A673 (cell line): Measurements from ENCODE around the gene PNPLA2. TPM values are rescaled to one million over a fixed set of nuclear protein-coding genes. Genes with fewer than 3 reads are reported as not detected.

ENCODE experiments used
- Bru-seq: library from RNA; stranded (reverse); fragments of 400-500 nt; gene quantifications from one replicate; lab custom pipeline; 2021; lab: Mats Ljungman, UMichigan
- BruChase-seq, 2 experiments: library from RNA; stranded (reverse); fragments of 400-500 nt; gene quantifications; one replicate each; lab custom pipeline; 2021; lab: Mats Ljungman, UMichigan
- BruUV-seq: library from RNA; stranded (reverse); fragments of 400-500 nt; replicated peaks from 2 replicates; lab custom pipeline; 2021; lab: Mats Ljungman, UMichigan
- CTCF ChIA-PET: fragments of 300-600 bp; sonication (Branson Sonifier 250); formaldehyde crosslinking; loops from one replicate; lab custom pipeline; 2022; ENCODE audit warnings: antibody characterized with exemption; lab: Charles Lee
- POLR2A ChIA-PET: fragments of 300-600 bp; sonication (Branson Sonifier 250); formaldehyde crosslinking; loops from one replicate; lab custom pipeline; 2022; ENCODE audit warnings: antibody characterized with exemption; ENCODE audit not compliant: low non-redundant PET; lab: Charles Lee
- DNase-seq: peaks from one replicate; pipeline ENCODE4 v3.0.0-alpha.2; 2015; ENCODE audit warnings: low spot score
- H3K27ac ChIP-seq: fragments of 200-600 bp; sonication (generic); 2 replicates; pipeline ENCODE4 v1.5.1; 2016; ENCODE audit warnings: mixed run types, low read depth, mild to moderate bottlenecking, mixed read lengths, antibody characterized with exemption, low read length; ENCODE audit not compliant: poor library complexity, severe bottlenecking
- H3K27me3 ChIP-seq: fragments of 200-600 bp; sonication (generic); replicated peaks from 2 replicates; pipeline ENCODE4 v1.6.1; 2017; ENCODE audit warnings: mixed run types, low read depth, mild to moderate bottlenecking, mixed read lengths, antibody characterized with exemption, low read length; ENCODE audit not compliant: insufficient read depth, poor library complexity
- H3K36me3 ChIP-seq: fragments of 200-600 bp; sonication (generic); 2 replicates; pipeline ENCODE4 v1.6.1; 2016; ENCODE audit warnings: mixed run types, mild to moderate bottlenecking, mixed read lengths, antibody characterized with exemption, low read length; ENCODE audit not compliant: insufficient read depth, poor library complexity, severe bottlenecking
- H3K4me1 ChIP-seq: fragments of 200-600 bp; sonication (generic); 2 replicates; pipeline ENCODE4 v1.6.1; 2017; ENCODE audit warnings: mixed run types, mild to moderate bottlenecking, mixed read lengths, antibody characterized with exemption, low read length; ENCODE audit not compliant: insufficient read depth, poor library complexity, severe bottlenecking
- H3K4me3 ChIP-seq: fragments of 200-600 bp; sonication (generic); 2 replicates; pipeline ENCODE4 v1.5.1; 2016; ENCODE audit warnings: low read depth, mixed run types, mild to moderate bottlenecking, mixed read lengths, low read length; ENCODE audit not compliant: poor library complexity, severe bottlenecking
- H3K9me3 ChIP-seq: fragments of 200-600 bp; sonication (generic); 2 replicates; pipeline ENCODE4 v1.6.1; 2016; ENCODE audit warnings: mixed run types, low read depth, mild to moderate bottlenecking, mixed read lengths, antibody characterized with exemption, low read length; ENCODE audit not compliant: poor library complexity, severe bottlenecking
- EZH2 ChIP-seq: fragments of 200-600 bp; sonication (generic); IDR thresholded peaks from 2 replicates; pipeline ENCODE4 v1.6.1; 2017; ENCODE audit warnings: borderline replicate concordance, low read depth, mild to moderate bottlenecking, mixed read lengths, antibody characterized with exemption, low read length; ENCODE audit not compliant: poor library complexity, severe bottlenecking
- intact Hi-C: fragments of 100-400 bp; cut with micrococcal nuclease; formaldehyde crosslinking; loops from one replicate; pipeline ENCODE4 v1.10.0; 2022; ENCODE audit not compliant: unreplicated experiment
- long read RNA-seq: library from polyadenylated mRNA; stranded (forward); transcript quantifications from one replicate; pipeline ENCODE4 v2.0.0, GENCODE V29; 2022
- total RNA-seq: library from RNA; stranded (reverse); gene quantifications from 2 replicates; pipeline ENCODE4 v1.2.3, GENCODE V29; 2021
- TF ChIP-seq, protein P1 (sequence below): fragments of 300-800, 200-600 bp; sonication (generic); conservative IDR thresholded peaks from 2 replicates; pipeline ENCODE4 v1.5.1; 2017; ENCODE audit warnings: low read depth, mild to moderate bottlenecking, antibody characterized with exemption, low read length, moderate library complexity, mixed read lengths

PNPLA2 gene
- total RNA-seq (45.0 and 45.4 TPM in 2 replicates), Bru-seq, nascent RNA (percentile 46 among the genes with signal in this experiment), BruChase-seq, experiment 1, labeled RNA remaining after a 2-hour chase (percentile 59 among the genes with signal in this experiment), BruChase-seq, experiment 2, labeled RNA remaining after a 6-hour chase (percentile 71 among the genes with signal in this experiment)
- long read RNA-seq, partial matches to known transcripts: 55 of 59 reads
- long read RNA-seq, other reads (novel, unspliced or antisense): 4 of 59 reads

GRCh38 chr11:818396-819128, at the start of gene PNPLA2:
PNPLA2 (plus strand) TSS chr11:818914; CDS start chr11:819719, 805 bp downstream.
- ChIA-PET POLR2A (interaction anchor here (0.6 to 1.0 kb wide), 2 partner anchors 9 to 112 kb away, joined by 3 to 8 read pairs; partner anchors contain the start of gene RPLP2), CTCF (no interaction called here)
- no peak for TF ChIP-seq EZH2
- TF ChIP-seq, protein P1, sequence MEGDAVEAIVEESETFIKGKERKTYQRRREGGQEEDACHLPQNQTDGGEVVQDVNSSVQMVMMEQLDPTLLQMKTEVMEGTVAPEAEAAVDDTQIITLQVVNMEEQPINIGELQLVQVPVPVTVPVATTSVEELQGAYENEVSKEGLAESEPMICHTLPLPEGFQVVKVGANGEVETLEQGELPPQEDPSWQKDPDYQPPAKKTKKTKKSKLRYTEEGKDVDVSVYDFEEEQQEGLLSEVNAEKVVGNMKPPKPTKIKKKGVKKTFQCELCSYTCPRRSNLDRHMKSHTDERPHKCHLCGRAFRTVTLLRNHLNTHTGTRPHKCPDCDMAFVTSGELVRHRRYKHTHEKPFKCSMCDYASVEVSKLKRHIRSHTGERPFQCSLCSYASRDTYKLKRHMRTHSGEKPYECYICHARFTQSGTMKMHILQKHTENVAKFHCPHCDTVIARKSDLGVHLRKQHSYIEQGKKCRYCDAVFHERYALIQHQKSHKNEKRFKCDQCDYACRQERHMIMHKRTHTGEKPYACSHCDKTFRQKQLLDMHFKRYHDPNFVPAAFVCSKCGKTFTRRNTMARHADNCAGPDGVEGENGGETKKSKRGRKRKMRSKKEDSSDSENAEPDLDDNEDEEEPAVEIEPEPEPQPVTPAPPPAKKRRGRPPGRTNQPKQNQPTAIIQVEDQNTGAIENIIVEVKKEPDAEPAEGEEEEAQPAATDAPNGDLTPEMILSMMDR: no peak
- no peak for DNase-seq
- peak within 1 kb of the TSS; percentile 87 for H3K27ac ChIP-seq
- peaks cover 4% of the 10 kb centered on the region for H3K36me3 ChIP-seq
- H3K4me3 ChIP-seq: peak within 1 kb of the TSS; percentile 82
- intact Hi-C loops: no loop called here
- H3K4me1 ChIP-seq: peaks cover 6% of the 10 kb centered on the region
- no peaks in the 10 kb centered on the region for H3K9me3 ChIP-seq
- no peaks in the 10 kb centered on the region for H3K27me3 ChIP-seq
- BruUV-seq: no TSS peak

DNA sequence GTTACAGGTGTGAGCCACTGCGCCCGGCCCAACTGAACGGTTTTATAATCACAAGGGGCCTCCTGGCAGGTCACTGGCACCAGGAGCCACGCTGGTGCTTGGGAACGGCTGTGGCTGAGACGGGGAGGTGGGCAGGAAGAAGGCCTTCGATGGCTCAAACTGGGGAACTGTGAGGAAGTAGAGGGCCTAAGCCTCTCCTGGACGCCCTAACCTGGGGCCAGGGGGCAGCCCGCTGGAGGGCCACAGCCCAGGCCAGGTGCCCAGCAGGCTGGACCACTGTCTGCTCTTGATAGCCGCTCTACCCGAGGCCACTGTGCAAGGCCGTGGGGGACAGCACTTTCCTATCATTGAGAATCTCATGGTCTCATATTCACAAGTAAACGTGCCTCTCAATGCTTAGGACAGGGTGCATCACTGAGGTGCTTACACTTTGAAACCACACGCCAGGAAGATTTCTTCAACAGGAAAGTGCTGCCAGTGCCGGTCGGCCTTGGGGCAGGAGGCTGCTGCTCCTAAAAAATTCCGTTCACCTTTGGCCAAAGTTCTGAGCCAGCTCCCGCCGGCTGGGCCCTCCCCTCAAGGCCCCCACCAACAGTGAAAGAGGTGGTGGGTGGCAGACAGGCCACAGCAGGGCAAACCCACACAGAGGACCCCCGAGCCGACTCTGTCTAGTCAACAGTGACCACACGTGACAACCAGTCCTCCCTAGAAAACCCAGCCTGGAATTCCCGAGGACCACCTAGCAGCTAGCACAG, 48.6 kb upstream of the PNPLA2 start:
- H3K4me3 ChIP-seq: no peak overlapping the region
- CTCF ChIA-PET: no interaction called here
- H3K4me1 ChIP-seq: peaks cover under 1% of the 10 kb centered on the region
- H3K9me3 ChIP-seq: no peaks in the 10 kb centered on the region
- BruUV-seq: no TSS peak
- intact Hi-C loops: no loop called here
- no peak for DNase-seq
- H3K36me3 ChIP-seq: peaks cover 44% of the 10 kb centered on the region
- no peak overlapping the region for H3K27ac ChIP-seq
- H3K27me3 ChIP-seq: no peaks in the 10 kb centered on the region
- TF ChIP-seq, protein P1: no peak
- no peak for TF ChIP-seq EZH2
- POLR2A ChIA-PET: no interaction called here

DNA sequence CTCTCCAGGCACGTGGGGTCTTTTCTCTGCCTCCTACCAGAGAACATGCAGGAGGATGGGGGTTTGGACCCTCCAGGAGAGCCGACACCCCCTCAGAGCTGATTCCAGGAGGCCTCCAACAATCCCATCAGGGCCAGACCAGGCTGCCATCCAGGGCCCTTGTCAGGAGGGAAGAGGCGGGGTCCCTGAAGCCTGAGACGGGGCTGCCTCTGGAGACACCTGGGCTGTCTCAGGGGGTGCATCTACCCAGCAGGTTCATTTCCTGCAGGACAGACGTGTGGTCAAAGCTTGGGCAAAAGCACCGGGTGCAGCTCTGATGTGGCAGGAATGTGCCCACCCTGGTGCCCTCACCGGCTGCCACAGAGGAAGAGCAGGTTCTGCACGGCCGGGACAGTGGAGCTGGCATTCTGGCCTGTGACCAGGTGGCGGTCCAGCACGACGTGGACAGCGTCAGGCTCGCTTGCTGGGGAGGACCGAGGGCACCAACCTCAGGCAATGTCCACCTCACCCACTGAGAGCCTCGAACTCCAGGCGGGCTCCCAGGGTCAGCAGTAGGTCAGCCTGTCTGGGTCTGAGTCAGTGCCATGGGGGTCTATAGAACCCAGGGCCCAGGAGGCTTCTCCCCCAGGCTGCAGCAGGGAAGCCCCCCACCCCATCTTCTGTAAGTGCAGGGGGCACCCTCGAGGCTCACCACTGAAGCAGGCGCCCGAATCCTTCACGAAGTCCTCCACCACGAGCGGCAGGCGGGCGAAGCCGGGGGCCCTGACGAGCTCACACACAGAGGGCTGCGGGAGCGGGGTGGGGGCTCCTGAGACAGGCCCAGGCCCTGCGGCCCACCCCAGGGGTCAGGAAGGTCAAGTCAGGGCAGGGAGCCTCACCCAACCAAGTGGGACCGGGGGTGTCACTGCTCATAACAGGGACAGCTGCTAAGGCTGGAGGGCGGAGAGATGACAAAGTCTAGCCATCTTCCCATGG, 47.8 kb upstream of the PNPLA2 start:
- CTCF ChIA-PET: no interaction called here
- peaks cover 43% of the 10 kb centered on the region for H3K36me3 ChIP-seq
- no peak for TF ChIP-seq EZH2
- TF ChIP-seq, protein P1: no peak

More for the DNA sequence above, 47.8 kb upstream of the PNPLA2 start:
- BruUV-seq: no TSS peak
- DNase-seq: no peak
- POLR2A ChIA-PET: no interaction called here
- no peak overlapping the region for H3K4me3 ChIP-seq
- H3K4me1 ChIP-seq: peaks cover 9% of the 10 kb centered on the region
- no peak overlapping the region for H3K27ac ChIP-seq
- no peaks in the 10 kb centered on the region for H3K9me3 ChIP-seq
- no peaks in the 10 kb centered on the region for H3K27me3 ChIP-seq
- intact Hi-C loops: no loop called here
